H1 (cell line): Measurements from ENCODE around the gene ERMN. TPM values are rescaled to one million over a fixed set of nuclear protein-coding genes. Genes with fewer than 3 reads are reported as not detected.

ENCODE experiments used
- CHD2 ChIP-seq: IDR thresholded peaks from 2 replicates; pipeline ENCODE4 v1.6.1; 2012; ENCODE audit warnings: low read length, improper control_type of control experiment
- CTBP2 ChIP-seq: IDR thresholded peaks from 2 replicates; pipeline ENCODE4 v1.7.0; 2011; ENCODE audit warnings: borderline replicate concordance, mild to moderate bottlenecking, moderate library complexity, mixed read lengths, low read length; ENCODE audit not compliant: insufficient read depth, insufficient read length
- POU5F1 ChIP-seq: IDR thresholded peaks from 2 replicates; pipeline ENCODE4 v1.6.1; 2011; ENCODE audit warnings: low read depth, mild to moderate bottlenecking, low read length, moderate library complexity
- RXRA ChIP-seq: IDR thresholded peaks from 2 replicates; pipeline ENCODE4 v1.6.1; 2011; ENCODE audit warnings: low read depth, mild to moderate bottlenecking, low read length, moderate library complexity; ENCODE audit not compliant: insufficient read depth
- SIX5 ChIP-seq: IDR thresholded peaks from 2 replicates; pipeline ENCODE4 v1.6.1; 2011; ENCODE audit warnings: mild to moderate bottlenecking, low read depth, low read length
- TBP ChIP-seq: IDR thresholded peaks from 2 replicates; pipeline ENCODE4 v1.6.1; 2011; ENCODE audit warnings: low read depth, low read length, improper control_type of control experiment
- polyA plus RNA-seq, 7 experiments: library from polyadenylated mRNA; depleted of rRNA in 3 of 7; stranded (reverse) in 5 of 7; unstranded in 2 of 7; fragments of >200 nt in 5 of 7; fragments of 200-250 nt in 2 of 7; gene quantifications; 1 replicate in 5 of 7; 2 replicates in 1 of 7; 4 replicates in 1 of 7; pipeline versions ENCODE4 v1.2.1 to v1.2.3, GENCODE V29; 2011 to 2013; ENCODE audit warnings: missing spikeins in 2 of 7, mixed read lengths in 2 of 7
- total RNA-seq: library from RNA; stranded (reverse); fragmentation: NEBNext Ultra II Directional; extraction: Animal tissue kit (Norgen Biotek cat#: 25700); gene quantifications from 2 replicates; pipeline ENCODE4 v1.2.1, GENCODE V29; 2021
- TF ChIP-seq, protein P1 (sequence below), 3 experiments: IDR thresholded peaks; 1 replicate in 2 of 3; 2 replicates in 1 of 3; pipeline versions ENCODE4 v1.5.1 to v1.6.1; 2011; ENCODE audit warnings: low read length in 3 of 3, mild to moderate bottlenecking in 3 of 3, inconsistent platforms in 2 of 3, low read depth in 1 of 3, moderate library complexity in 1 of 3; ENCODE audit not compliant: insufficient read depth in 1 of 3; ENCODE audit errors: control extremely low read depth in 1 of 3
- TF ChIP-seq, protein P2 (sequence below): fragments of 300-600 bp; sonication (generic); IDR thresholded peaks from 2 replicates; pipeline ENCODE4 v1.7.1; 2012; ENCODE audit warnings: low read length, moderate library complexity, mild to moderate bottlenecking, inconsistent platforms; ENCODE audit not compliant: insufficient replicate concordance

ERMN gene
- total and polyA plus RNA-seq, 2 of the 8 experiments (the other 6 are each of a cell fraction or from before 2014, with no cell fraction given): 0.11 TPM; not detected in 1

DNA sequence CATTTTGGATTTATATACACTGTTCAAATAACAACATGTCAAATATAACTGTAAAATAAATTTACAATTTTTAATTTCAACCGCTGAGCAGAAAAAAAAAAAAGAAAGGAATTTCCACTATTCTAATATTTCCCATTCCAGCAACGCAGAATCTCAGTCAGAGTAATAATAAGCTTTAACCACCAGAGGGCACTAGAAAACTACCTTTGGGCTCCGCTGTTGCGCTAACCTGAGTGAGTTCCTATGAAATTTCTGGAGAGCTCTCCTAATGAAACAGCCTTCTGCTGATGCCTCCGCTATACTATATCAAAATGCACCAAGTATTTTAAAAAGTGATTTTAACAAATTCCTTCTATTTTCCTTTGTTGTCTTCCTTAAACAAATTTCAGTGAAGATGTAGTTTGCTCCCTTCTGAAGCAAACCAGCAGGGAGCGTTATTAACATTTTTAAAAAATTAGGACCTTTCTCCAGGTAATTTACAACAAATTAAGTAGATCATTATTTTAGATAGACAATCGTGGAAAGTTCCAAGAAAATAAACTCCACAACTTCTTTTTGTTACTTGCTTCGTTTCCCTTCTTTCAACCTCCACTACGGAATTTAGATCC, 23.0 kb downstream of the ERMN start (continued):
- TF ChIP-seq, protein P1, sequence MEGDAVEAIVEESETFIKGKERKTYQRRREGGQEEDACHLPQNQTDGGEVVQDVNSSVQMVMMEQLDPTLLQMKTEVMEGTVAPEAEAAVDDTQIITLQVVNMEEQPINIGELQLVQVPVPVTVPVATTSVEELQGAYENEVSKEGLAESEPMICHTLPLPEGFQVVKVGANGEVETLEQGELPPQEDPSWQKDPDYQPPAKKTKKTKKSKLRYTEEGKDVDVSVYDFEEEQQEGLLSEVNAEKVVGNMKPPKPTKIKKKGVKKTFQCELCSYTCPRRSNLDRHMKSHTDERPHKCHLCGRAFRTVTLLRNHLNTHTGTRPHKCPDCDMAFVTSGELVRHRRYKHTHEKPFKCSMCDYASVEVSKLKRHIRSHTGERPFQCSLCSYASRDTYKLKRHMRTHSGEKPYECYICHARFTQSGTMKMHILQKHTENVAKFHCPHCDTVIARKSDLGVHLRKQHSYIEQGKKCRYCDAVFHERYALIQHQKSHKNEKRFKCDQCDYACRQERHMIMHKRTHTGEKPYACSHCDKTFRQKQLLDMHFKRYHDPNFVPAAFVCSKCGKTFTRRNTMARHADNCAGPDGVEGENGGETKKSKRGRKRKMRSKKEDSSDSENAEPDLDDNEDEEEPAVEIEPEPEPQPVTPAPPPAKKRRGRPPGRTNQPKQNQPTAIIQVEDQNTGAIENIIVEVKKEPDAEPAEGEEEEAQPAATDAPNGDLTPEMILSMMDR (IDR thresholded peaks at IDR 0.05; ENCODE audit: control extremely low read depth in 1 of 3, insufficient read depth in 1 of 3, low read depth in 1 of 3, low read length in 3 of 3): peak in 2 of 3 experiments; percentile 53 to 72; a peak in 3 of 4 replicates
- TF ChIP-seq RXRA (no peak), POU5F1 (no peak), TBP (no peak), CHD2 (no peak), CTBP2 (no peak), SIX5 (no peak)
- TF ChIP-seq, protein P2, sequence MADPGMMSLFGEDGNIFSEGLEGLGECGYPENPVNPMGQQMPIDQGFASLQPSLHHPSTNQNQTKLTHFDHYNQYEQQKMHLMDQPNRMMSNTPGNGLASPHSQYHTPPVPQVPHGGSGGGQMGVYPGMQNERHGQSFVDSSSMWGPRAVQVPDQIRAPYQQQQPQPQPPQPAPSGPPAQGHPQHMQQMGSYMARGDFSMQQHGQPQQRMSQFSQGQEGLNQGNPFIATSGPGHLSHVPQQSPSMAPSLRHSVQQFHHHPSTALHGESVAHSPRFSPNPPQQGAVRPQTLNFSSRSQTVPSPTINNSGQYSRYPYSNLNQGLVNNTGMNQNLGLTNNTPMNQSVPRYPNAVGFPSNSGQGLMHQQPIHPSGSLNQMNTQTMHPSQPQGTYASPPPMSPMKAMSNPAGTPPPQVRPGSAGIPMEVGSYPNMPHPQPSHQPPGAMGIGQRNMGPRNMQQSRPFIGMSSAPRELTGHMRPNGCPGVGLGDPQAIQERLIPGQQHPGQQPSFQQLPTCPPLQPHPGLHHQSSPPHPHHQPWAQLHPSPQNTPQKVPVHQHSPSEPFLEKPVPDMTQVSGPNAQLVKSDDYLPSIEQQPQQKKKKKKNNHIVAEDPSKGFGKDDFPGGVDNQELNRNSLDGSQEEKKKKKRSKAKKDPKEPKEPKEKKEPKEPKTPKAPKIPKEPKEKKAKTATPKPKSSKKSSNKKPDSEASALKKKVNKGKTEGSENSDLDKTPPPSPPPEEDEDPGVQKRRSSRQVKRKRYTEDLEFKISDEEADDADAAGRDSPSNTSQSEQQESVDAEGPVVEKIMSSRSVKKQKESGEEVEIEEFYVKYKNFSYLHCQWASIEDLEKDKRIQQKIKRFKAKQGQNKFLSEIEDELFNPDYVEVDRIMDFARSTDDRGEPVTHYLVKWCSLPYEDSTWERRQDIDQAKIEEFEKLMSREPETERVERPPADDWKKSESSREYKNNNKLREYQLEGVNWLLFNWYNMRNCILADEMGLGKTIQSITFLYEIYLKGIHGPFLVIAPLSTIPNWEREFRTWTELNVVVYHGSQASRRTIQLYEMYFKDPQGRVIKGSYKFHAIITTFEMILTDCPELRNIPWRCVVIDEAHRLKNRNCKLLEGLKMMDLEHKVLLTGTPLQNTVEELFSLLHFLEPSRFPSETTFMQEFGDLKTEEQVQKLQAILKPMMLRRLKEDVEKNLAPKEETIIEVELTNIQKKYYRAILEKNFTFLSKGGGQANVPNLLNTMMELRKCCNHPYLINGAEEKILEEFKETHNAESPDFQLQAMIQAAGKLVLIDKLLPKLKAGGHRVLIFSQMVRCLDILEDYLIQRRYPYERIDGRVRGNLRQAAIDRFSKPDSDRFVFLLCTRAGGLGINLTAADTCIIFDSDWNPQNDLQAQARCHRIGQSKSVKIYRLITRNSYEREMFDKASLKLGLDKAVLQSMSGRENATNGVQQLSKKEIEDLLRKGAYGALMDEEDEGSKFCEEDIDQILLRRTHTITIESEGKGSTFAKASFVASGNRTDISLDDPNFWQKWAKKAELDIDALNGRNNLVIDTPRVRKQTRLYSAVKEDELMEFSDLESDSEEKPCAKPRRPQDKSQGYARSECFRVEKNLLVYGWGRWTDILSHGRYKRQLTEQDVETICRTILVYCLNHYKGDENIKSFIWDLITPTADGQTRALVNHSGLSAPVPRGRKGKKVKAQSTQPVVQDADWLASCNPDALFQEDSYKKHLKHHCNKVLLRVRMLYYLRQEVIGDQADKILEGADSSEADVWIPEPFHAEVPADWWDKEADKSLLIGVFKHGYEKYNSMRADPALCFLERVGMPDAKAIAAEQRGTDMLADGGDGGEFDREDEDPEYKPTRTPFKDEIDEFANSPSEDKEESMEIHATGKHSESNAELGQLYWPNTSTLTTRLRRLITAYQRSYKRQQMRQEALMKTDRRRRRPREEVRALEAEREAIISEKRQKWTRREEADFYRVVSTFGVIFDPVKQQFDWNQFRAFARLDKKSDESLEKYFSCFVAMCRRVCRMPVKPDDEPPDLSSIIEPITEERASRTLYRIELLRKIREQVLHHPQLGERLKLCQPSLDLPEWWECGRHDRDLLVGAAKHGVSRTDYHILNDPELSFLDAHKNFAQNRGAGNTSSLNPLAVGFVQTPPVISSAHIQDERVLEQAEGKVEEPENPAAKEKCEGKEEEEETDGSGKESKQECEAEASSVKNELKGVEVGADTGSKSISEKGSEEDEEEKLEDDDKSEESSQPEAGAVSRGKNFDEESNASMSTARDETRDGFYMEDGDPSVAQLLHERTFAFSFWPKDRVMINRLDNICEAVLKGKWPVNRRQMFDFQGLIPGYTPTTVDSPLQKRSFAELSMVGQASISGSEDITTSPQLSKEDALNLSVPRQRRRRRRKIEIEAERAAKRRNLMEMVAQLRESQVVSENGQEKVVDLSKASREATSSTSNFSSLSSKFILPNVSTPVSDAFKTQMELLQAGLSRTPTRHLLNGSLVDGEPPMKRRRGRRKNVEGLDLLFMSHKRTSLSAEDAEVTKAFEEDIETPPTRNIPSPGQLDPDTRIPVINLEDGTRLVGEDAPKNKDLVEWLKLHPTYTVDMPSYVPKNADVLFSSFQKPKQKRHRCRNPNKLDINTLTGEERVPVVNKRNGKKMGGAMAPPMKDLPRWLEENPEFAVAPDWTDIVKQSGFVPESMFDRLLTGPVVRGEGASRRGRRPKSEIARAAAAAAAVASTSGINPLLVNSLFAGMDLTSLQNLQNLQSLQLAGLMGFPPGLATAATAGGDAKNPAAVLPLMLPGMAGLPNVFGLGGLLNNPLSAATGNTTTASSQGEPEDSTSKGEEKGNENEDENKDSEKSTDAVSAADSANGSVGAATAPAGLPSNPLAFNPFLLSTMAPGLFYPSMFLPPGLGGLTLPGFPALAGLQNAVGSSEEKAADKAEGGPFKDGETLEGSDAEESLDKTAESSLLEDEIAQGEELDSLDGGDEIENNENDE: no peak
